ENCODE results near the gene CITED2.

GRCh38 chr6:139323511-139324300 lies 50.7 kb downstream of the CITED2 start:
- TF ChIP-seq CTCF (conservative IDR thresholded peaks at IDR 0.05; ENCODE audit: low read length) (no peak), EZH2phosphoT487 (IDR thresholded peaks at IDR 0.05; ENCODE audit: borderline replicate concordance) (no peak)

Measured in Loucy (cell line).